Embryonic facial prominence (tissue), 1 donor: ENCODE results near the gene MUC20.

Source experiments
- DNase-seq: peaks from one replicate; pipeline ENCODE4 v3.0.0-alpha.2; 2016; ENCODE audit errors: extremely low spot score

Gene MUC20

DNA sequence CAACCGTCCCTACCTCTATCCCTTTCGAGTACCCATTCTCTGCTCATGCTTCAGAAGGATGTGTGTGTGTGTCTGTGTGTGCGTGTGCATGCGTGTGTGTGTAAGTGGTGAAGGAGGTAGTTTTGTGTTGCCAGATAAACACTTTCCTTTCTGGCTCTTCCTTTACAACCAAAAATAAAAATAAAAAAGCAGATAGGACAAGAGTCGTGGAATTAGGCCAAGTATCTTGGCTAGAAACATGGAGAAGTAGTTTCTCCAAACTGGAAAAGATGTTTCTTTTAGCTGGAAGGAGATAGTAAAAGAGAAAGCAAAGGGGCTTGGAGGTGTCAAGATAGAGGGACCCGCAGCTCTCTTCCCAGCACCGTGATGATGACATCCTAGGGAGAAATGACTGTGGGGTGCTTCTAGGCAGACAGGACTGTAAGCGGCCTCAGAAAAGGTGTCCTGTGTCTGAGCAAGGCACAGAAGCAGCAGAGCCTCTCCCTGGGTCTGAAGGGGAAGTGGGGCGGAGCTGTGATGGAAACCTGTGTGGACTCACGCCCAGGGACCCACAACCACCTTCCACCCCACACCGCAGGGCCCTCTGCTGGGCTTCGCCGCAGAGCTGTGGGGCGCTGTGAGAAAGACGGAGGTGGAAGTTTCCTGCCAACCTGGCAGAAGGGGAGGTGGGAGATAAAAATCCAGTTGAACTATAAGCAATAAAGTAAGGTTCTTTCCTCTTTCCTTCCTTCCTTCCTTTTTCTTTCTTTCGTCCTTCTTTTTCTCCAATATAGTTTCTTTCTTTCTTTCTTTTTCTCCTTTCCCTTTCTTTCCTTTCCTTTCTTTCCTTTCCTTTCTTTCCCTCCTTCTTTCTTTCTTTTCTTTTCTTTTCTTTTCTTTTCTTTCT is 35.3 kb downstream of the MUC20 start:
- no peak for DNase-seq

DNA sequence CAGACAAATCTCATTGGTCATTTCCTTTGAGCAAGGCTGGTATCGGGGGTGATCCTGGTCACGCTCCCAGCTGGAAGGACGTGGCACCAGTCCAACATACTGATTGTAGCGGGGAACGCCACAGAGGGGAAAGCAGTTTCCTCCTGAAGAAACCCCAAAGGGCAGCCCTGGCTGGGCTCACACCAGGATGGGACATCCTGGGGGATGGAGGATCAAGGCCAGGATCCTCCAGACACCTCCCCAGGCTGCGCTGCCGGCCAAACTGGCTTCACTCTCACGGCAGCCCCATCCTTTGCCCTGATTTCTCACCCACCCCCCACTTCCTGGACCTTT is 36.6 kb downstream of the MUC20 start:
- no peak for DNase-seq

- DNase-seq, result no peak
Observed at GRCh38 chr3:195757827-195758226, 37.0 kb downstream of the MUC20 start.

- no peak for DNase-seq
Observed at GRCh38 chr3:195758721-195759353, 38.1 kb downstream of the MUC20 start.

- DNase-seq, result no peak
Observed at GRCh38 chr3:195760345-195761122, 39.8 kb downstream of the MUC20 start.

DNA sequence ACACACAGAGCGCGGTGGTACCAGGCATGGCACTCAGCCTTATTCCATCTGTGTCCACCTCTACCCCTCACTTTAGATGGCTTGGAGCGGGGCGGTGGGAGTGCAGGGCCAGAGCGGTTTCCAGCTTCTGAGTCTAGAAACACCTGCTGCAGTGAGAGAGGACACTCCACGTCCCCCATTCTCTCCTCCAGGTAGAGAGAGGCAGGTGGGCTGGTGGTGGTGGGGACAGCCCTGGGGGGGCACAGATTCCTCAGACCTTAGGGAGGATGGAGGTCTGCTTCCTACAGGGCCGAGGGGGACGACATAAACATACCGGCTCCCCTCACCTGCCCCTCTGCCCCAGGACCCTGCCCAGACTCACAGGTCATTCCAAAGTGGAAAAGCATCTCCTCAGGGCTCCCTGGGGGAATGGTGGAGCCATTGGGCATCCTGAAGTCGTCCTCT is 40.4 kb downstream of the MUC20 start:
- no peak for DNase-seq

- DNase-seq, result no peak
Observed at GRCh38 chr3:195761567-195762248, 40.9 kb downstream of the MUC20 start.

GRCh38 chr3:195762249-195762585 is 41.4 kb downstream of the MUC20 start:
- DNase-seq, result no peak

DNA sequence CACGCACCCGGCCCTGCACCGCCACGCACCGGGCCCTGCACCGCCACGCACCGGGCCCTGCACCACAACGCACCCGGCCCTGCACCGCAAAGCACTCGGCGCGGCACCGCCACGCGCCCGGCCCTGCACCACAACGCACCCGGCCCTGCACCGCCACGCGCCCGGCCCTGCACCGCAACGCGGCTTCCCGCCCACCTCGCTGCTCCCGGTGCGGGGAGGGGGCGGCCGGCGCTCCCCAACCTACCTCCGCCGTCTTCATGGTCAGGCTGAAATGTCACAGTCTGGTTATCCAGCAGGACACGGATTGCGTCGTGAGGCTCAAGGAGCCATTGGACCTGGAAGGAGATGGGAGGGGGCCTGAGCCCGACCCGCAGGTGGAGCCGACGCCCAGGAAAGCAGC is 41.8 kb downstream of the MUC20 start:
- no peak for DNase-seq

DNA sequence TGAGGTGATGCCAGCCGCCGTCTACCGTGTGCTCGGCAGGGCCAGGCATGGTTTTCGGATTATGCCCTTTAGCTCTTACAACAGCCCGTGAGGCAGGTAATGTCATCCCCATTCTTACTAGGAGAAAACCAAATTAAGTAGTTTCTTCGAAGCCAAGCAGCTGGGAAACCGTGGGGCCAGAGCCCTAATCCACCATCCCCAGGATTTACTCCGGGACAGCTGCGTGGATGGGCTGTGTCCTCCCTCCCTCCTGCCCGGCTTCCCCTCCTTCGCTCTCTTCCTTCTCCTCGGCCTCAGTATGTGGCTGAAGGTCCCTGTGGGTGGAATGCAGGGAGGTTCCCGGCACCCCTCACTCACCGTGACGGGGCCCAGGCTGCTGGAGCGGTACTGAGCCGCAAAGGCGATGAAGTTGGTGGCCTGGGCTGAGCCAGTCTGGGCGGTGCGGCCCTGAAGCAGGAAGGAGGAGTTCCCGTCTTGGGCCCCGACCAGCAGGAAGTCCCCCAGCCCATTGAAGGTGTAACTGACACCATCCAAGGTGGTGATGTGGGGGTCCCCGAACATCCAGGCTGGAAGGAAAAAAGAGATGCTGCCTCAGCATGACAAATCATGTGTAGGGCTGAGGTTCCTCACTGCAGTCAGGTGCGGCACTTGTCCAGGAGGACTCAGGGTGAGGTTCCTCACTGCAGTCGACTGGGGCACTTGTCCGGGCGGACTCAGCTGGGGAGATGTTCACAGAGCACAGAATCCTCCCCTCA is 42.5 kb downstream of the MUC20 start:
- DNase-seq, result no peak

GRCh38 chr3:195763843-195764825 is 43.4 kb downstream of the MUC20 start:
- DNase-seq, result no peak

GRCh38 chr3:195764961-195765706 is 44.4 kb downstream of the MUC20 start:
- no peak for DNase-seq

DNA sequence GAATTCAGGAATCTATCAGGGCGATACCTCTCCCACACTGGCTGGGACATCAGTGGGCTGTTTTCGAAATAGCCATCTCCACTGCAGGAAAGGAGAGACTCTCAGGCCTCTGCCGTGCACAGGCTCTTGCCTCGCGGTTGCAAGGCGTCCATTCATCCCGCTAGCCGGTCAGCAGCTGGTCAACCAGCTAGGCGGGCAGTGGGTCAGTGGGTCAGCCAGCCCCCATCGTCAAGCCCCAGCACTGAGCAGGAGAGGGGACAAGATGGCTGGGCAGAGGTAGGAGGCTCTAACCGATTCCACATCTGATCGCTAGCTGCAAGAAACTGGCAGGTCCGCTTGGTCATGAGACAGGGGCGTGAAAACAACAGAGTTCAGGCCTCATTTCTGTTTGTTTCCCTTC is 45.9 kb downstream of the MUC20 start:
- DNase-seq, result no peak

DNA sequence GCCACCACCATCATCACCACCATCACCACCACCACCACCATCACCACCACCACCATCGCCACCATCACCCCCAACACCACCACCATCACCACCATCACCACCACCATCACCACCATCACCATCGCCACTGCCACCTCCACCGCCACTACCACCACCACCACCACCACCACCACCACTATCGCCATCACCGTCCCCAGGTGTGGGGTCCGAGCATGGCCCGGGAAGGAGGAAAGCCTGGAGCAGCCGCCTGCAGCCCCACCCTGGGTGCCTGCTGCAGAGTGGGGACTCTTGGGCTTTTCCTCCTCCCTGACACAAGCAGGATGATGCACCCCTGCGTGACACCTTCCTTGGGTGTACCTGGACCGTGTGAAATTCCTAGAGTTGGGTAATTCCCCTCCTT is 47.0 kb downstream of the MUC20 start:
- DNase-seq, result no peak

DNA sequence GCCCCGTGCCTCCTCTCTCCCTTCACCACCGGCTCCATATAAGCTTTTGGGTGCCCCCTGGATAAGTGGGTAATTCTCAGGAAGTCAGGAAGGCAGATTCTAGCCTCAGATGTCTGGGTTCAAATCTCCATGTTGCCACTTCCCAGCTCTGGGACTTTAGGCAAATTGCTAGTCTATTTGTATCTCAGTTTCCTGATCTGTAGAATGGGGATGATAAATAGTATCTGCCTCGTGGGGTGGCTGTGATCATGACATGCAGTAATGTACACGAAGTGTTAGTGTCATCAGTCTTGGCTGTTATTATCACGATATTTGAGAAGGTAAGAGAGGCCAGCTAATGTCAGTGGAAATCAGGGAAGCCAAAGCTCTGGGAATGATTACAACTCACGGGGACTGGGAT is 47.6 kb downstream of the MUC20 start:
- DNase-seq, result no peak

DNA sequence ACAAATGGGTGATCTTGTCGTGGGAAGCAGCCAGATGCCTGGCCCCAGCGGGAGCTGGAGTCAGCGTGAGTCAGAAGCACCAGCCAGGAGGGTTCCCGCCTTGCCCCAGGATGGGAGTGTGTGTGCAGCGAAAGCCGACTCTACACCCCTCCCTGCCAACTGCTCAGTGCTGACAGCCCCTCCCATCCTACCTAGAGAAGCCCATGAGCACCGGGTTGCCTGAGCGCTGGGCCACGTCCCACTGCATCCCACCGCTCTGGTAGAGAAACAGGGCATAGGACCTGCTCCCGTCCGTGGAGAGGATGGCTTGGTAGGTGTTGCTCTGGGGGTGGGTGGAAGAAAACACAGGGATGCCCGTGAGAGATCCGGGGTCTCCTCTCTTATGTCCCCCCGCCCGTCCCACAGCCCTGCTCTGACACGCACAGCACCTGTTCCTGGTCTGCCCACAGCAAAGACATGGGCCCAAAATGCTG is 48.1 kb downstream of the MUC20 start:
- no peak for DNase-seq

GRCh38 chr3:195769551-195769950 is 48.8 kb downstream of the MUC20 start:
- DNase-seq, result no peak

DNA sequence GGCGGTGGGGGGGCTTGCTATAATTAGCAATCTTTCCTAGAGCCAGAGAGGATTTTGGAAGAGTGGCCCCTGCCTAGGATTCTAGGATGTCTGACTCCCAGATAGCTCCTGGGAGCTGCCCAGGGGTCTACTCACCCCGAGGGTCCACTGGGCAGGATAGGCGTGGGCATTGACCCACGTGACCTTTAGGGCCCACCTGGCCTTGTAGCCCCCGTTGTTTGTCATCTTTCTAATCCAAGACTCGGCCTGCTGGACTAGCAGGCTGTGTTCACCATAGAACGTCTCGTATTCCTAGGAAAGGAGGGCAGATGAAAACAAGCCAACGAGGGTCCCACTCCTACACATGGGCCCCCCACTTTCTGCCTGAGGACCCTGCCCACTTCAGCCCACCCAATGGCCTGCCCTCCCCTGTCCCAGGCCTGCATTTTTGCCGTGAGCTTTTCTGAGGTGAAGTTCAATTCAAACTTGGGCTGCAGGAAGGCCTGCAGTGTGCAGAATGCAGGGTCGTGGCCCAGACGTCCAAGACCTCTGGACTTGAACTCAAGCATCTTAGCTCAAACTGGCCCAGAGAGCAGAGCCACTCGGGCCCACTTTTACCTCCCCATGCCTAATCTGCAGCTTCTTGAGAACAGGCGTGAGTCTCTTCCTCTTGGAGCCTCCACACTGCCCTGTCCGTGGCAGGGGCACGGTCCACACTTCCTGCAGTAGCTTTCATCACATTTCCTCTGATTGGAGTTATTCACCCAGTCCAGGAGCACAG is 49.5 kb downstream of the MUC20 start:
- DNase-seq, result no peak
